DMS 273 (cell line): Measurements from ENCODE around the gene POU3F1.

Experiments
- DNase-seq: peaks from one replicate; lab custom pipeline; 2025; ENCODE audit not compliant: unreplicated experiment; lab: John Stamatoyannopoulos, UW

Gene POU3F1

DNA sequence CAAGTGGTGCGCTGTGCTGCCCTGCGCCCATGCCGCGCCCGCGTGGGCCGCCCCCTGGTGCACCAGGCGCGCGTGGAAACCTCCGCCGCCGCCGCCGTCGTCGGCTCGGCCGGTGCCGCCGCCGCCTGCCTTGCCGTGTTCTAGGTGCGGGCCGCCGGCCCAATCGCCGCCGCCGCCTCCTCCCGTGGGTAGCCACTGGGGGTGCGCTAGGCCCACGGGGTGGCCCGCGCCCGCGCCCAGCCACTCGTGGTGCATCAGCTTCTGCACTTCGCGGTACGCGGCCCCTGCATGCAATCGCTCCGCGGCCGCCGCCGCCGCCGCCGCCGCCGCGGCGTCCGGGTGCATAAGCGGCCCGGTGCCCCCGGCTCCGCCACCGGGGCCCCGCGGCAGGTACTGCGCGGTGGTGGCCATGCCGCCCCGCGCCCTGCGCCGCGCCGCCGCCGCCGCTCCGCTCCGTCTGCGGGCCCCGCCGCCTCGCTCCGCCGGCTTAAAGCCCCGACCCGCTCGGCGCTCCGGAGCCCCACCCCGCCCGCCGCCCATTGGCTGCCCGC is at the start of gene POU3F1:
POU3F1 (minus strand) TSS at position 461 of the 551 bp plus-strand sequence; CDS start at position 411, 50 bp downstream.
- no peak for DNase-seq

DNA sequence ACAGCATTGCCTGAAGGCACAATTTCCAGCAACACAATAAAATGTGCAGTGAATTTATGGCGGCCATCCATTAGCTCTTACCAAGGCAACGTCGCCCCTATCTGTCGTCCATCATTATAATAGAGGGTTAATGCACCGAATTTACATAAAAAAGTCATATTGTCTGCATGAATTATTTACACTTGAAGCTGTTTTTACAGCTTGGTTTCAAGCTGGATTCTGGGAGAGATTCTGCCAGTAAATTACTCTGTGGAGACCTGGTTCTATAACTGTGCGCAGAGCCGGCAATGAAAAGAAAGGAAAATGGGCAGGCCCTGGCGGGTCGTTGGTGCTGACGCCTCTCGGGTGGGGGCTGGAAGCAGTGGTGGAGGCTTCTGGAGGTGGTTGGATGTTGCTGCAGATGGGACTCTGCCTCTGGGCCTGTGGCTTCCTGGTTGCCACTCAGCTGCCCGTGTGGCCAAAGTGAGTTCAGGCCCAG is 48.9 kb upstream of the POU3F1 start:
- no peak for DNase-seq

DNA sequence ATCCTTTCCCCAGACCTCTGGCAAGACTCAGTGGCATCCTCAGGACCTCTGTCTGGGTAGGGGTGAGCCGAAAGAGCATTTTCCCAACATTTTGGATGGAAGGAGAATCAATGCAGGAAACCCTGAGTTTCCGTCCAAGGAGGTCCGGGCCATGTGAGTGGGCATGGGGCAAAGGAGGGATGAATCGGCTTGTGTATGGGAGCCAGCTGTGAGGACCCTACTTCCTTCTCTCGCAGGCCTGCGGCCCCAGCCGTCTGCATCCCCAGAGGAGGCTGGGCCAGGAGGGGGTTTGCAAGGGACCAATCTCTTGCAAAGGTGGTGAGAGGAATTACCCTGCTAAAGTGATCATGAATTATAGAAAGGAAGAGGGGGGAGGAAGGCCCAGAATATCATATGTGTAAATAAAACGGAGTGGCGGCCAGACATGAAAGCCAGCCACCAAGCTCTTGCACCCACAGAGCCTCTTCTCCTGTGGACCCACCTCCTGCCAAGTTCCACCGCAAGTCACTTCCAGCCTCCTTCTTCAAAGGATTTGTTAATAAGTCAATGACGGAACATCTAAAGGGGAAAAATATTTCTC is 48.2 kb upstream of the POU3F1 start:
- DNase-seq: no peak

DNA sequence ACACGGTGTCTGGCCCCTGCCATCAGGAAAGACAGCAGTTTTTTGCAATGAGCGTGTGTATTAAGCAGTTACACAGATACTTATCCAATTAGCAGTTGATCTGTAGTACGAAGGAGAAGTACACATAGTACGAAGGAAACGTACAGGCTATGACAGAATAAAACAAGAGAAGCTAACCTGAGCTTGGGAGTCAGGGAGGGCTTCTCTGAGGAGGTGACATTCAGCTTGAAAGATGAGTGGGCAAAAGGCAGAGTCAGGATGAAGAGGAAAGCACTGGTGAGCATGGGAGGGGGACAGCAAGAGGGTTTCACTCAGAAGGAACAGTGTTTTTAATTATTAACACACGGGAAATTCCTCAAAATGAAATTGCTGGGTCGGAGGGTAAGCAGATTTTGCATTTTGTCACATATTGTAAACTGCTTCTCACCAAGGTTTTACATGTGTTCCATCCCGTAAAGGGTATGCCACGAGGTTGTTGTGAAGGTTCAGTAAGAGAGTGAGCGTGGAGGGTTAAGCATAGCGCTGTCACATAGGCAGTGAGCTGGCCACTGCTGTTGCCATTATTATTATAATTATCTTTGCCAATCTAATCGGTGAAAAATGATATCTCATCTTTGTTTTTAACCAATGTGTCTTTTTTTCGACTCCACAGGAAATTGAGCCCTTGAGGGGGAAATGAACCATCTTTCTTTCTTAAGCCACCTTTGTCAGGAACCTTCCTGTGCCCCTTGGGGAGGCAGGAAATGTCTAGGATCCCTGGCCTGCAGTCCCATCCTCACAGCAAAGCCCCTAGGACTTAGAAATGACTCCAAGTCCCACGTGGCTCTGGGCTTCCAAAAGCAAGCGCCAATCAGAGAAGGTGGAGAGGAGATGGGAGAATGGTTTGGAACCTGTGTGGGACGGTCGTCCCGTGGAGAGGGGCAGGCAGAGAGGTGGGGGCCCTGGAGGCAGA is 47.3 kb upstream of the POU3F1 start:
- no peak for DNase-seq

DNA sequence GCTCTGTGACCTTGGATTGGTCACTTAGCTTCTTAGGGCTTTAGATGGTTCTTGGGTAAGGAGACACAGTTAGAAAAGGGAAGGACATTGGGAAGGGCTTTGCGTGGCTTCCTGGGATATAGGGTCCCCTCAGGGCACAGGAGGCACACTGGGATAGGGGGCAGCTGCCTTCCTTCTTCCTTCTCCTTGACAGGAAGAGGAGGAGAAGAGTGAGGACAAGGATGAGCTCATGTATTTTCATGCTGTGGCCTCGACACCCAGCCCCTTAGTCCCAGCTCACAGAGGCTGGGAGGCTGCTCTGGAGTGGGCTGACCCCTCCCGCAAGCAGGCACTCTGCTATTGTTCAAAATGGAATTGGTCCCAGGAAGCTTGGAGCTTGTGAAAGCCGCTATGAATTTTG is 45.7 kb upstream of the POU3F1 start:
- DNase-seq: no peak

DNA sequence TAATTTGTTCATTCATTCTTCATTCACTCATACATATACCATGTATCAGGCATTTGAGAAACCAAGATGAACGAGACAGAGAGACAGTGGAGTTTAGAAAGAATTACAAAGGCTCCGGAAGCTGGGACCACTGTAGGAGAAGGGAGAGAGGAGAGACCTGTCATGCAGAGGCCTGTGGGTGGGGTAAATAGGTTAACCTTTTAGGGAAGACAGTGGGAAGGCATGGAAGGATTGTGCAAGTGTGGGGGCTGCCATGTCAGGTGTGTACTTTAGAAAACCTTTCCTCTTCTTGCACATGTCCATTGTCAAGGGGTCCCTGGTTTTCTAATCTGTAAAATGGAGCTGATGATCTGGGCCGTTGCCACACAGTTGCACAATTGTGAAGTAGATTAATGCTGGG is 44.2 kb upstream of the POU3F1 start:
- no peak for DNase-seq

DNA sequence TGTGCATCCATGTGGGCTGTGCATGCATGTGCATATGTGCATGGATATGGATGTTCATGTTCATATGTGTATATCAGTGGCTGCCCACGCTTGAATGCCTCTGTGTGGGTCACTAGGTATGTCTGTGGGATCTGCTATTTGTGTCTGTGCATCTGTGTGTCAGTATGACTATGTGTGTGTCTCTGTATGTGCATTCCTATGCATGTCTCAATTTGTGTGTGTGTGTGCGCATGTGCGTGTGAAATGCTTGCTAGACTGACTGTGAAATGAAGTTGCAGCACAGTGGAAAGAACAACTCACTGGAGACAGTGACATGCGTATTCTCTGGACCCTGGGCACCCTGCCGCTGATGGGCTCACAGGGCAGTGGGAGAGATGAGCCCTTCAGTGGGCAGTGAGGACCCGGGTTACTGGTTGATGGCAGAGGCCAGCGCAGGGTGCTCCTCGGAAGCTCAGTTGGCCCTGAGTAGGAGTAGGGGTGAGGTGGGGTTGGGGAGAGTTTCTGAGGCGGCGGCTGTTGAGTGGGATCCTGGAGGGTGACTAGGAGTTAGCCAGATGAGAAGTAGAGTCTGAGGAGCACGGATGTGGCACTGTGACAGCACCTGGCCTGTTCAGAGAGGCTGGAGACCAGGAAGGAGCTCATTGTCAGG is 43.2 kb upstream of the POU3F1 start:
- no peak for DNase-seq

DNA sequence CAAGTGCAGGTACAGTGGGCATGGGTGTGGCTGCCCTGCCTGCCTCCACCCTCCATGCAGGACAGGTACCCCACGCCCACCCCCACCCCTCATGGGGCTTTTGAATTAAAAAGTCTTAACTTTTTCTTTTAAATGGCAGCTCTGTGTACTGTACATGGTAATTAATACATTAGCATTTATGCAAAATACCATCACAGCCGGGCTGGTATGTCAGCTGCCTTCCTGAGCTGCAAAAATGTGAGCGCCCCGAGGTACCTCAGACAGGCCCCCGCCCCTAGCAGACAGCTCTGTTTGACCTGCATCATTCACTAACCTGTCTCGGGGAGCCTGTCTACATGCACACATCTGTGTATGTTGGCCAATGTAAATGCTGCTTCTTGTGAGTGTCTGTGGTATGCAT is 42.2 kb upstream of the POU3F1 start:
- no peak for DNase-seq

DNA sequence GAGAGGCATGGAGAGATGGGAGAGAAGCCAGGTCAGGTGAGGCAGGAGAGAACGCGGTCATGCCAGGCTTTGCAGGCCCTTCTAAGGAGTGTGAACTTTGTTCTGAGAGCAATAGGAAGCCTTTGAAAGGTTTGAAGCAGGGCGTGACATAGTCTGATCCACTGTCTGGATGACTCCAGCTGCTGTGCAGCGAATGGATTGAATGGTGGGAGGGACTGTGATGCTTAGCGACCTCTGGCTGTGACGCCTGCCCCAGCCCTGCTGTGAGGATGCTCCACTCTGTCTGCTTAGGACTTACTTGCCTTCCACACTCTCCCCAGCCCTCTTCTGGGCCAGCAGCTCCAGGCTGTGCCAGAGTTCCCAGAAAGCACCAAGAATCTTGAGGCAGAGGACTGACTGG is 41.8 kb upstream of the POU3F1 start:
- peak; percentile 98 for DNase-seq

DNA sequence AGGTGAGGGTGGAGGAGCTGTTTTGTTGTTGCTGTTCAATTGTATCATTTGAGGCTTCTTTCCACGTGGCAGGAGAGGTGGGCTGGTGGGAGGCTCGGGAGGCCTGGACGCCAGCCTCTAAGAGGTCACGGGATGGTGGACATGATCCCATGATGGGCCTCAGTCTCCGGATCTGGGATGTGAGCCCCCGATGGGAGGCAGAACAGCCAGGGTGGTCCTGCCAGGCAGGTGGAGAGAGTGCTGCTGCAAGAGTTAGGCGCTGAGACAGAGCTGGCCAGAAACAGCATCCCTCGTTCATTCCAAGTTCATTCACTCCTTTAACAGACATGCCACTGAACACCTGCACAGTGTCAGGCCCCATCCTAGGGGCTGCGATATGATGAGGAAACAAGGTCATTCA is 41.1 kb upstream of the POU3F1 start:
- no peak for DNase-seq

DNA sequence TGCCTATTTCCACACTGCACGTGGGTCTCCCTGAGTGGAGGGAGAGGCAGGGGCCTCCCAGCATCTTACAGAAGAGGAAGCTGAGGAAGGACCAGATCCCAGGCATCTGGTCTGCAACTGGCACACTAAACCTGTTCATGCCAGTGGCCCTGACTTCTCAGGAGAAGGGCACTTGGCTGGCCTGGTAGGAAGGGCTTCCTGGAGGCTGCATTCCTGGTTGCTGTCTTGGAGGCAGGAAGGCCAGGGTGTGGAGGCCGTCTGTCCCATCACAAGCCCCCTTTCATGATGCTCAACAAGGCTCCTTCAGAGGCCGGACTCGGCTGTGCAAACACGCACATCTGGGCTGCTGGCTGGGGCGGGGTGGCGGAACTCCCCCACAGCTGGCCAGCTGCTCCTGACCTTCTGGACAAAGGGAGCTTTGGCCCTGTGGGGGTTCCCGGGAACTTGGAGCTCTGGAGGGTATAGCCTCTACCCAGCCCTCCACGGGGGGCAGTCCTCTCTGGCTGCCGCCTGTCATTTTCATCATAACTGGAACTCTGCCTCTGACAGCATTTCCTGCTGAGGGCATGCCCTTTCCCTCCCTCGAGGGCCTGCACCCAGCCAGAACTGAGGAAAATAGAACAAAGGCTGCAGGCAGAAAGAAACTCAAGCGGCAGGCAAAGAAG is 39.2 kb upstream of the POU3F1 start:
- no peak for DNase-seq

DNA sequence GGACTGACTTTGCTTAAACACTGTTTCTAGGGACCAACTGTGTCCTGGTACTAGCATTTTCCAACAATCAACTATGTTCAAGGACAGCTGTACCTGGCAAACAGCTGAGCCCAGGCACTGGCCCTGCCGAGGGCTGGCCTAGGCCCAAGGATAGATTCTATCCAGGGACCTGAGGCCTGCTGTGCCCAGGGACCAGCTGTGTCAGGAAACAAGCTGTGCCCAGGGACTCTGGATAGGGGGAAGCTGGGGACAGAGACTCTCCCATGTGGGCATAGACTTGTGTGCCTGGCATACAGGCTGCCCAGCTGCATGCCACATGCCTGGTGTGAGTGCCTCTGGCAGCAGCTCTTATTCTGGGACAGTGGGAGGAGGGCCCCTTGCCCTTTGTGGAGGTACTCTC is 38.1 kb upstream of the POU3F1 start:
- DNase-seq: peak; percentile 98

DNA sequence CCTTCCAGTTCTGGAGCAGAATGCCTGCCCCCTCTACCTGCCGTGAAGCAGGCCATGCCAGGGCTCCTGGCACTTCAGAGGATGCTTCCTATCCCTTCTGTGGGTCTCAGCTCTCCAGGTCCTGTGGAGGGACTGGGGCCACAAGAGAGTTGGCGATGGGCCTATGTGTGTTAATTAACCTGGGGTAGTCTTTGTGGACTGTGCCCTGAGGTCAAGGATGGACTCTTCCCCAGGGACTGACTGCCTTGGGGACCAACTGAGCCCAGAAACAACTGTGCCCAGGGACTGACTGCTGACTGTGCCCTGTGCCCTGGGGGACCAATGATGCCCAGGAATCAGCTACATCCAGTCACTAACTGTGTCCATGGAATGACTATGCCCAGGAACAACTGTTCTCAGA is 37.5 kb upstream of the POU3F1 start:
- no peak for DNase-seq

DNA sequence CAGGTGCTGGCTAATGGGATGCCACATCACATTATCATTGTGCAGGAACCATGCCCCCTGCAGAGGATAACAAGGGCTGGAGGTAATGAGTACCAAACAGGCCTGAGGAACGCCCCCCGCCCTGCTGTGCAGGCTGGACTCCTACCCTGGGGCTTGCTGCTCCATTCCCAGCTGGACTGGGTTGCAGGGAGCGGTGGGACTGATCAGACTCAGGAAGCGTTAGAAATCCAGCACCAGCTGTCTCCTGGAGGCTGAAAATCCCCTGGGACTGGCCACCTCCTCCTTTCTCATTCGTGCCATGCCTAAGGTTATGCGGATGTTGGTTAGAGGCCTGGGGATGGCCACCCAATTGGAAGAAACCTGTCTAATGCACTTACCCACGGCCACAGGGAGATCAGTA is 36.9 kb upstream of the POU3F1 start:
- DNase-seq: peak; percentile 100

DNA sequence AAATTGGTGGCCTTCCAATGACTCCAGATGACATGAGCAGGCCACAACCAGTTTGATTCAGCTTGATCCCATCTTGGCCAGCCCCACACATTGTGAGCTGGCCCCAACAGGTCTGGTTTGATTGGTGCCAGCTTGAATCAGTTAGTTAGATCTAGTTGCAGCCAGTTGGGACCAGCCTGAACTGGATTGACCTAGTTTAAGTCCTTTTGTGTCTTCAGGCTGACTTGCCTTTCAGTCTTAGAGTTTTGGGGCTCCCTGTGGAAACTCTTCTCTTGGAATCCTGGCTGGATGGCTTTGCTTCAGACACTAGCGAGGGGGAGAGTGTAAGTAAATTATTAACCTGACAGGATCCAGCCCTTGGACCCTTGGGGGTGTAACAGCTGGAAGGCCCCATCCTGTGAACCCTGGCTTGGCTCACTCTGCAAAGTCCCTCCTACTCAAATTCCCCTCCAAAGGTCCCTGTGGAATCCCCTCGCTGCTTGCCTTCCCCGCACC is 36.2 kb upstream of the POU3F1 start:
- peak; percentile 97 for DNase-seq

DNA sequence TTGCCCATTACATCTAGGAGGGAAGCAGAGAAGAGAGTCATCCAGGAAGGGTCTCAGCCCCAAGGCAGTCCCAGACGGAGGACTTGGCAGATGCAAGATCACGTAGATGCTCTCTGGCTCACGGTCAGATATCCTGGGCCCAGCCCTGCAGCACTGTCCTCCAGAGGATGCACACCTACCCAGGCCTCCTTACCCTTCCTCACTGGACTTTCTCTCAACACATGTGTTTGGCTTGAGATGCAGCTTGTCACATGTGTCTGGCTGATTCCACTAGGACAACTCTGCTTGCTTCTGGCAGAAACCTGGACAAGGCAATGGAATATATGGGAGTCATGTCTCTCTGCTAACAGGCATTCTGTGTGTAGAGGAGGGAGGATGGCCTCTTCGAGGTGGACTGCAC is 32.4 kb upstream of the POU3F1 start:
- DNase-seq: no peak

DNA sequence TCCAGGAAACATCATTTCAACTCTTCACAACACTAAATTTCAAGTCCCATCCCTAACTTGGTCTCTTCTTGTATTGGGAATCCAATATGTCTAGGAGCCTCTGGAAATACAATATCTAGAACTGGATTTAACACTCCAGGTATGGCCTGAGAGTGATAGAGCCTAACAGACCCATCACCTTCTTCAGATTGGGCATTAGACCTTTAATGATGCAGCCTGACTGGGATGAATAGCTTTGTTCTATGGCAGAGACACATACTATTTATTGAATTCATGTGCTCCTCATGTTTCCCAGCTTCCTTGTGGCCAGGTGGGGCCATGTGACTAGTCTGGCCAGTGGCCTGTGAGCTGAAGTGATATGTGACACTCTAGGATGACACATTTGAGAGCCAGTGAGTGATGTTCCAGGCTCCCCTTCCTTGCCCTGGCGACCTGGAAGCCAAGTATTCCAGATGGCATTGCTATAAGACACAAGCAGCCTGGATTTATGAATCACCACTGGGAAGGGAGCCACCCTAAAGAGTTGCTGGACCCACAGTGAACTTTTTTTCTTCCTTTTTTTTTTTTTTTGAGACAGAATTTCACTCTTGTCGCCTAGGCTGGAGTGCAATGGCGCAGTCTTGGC is 31.0 kb upstream of the POU3F1 start:
- DNase-seq: peak; percentile 98

DNA sequence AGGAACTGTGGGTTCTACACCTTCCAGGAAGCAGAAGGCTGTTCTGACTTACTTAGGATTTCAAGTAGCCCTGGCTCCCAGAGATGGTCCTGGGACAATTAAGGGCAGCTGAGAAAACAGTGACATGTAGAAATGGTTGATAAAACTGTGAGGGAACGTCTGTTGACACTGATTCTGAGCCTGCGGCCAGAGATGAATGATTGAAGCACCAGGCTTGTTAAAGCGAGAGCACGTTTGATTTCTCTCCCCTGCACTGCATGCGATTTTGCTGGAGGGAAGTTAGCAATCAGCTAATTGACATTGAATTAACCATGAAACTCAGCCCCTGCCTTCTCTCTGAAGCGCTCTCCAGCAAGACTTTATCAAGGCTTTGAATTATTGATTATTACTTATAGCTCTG is 29.9 kb upstream of the POU3F1 start:
- no peak for DNase-seq

DNA sequence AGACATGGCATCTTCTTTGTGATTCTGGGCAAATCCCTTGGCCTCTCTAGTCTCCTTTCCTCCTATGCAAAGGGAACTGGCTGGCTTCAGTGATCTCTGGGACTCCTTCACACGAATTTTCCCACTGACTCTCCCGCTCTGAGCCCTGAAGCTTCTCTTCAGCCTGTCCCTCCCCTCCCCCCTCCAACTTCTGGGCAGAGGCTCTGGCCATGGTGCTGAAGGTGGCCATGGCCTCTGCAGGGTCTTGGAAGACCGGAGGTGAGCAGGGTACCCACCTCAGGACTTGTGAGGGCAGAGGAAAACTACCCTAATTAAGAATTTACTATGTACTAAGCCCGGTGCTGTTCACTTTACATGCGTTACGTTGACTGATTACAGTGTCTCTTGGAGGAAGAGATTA is 29.4 kb upstream of the POU3F1 start:
- peak; percentile 93 for DNase-seq

DNA sequence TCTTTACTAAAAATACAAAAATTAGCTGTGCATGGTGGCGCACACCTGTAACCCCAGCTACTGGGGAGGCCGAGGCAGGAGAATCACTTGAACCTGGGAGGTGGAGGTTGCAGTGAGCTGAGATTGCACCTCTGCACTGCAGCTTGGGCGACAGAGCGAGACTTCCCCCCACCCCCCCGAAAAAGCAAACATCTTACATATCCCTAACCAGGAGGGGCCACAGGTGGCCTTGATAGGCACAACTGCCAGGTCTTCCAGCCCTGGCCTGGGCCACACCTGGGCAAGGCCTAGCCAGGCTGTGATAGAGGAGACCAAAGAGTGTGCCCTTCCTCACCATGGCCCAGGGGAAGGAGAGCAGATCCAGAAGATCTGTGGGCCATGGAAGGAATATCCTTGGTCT is 28.6 kb upstream of the POU3F1 start:
- DNase-seq: no peak
